DND-41 (cell line): ENCODE measurements around the gene FAM163B.

Experiments used
- CTCF ChIP-seq: IDR thresholded peaks from 2 replicates; pipeline ENCODE4 v1.5.1; 2012; ENCODE audit warnings: borderline replicate concordance, low read length, moderate library complexity, mild to moderate bottlenecking; ENCODE audit not compliant: poor library complexity, severe bottlenecking; ENCODE audit errors: extremely low read depth
- EZH2 ChIP-seq: IDR thresholded peaks from 3 replicates; pipeline ENCODE4 v1.6.1; 2012; ENCODE audit warnings: borderline replicate concordance, low read depth, mild to moderate bottlenecking, moderate library complexity, low read length, inconsistent platforms; ENCODE audit not compliant: severe bottlenecking

DNA sequence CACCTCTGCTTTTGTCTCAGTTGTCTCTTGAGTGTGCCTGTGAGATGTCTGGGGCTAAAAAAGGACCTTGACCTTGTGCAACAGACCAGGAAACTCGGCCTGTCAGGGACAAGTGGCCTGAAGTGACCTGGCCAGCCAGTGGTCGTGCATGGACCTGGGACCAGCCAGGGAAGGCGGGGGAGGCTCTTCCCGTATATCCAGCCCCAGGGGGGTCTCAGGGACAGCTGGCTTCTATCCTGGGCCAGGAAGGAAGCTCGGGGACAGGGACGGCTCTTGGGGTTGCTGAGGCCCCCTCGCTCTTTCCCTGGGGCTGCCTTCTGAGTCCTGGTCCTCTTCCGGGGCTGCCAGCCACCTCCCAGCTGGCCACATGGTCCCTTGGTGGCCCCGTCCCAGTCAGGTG is 77.9 kb downstream of the FAM163B start:
- TF ChIP-seq CTCF, result no peak
- no peak for TF ChIP-seq EZH2
